NCI-H2171 (cell line): ENCODE results near the gene TENM4.

Experiments
- DNase-seq: peaks from one replicate; lab custom pipeline; 2025; lab: John Stamatoyannopoulos, UW

The TENM4 gene

DNA sequence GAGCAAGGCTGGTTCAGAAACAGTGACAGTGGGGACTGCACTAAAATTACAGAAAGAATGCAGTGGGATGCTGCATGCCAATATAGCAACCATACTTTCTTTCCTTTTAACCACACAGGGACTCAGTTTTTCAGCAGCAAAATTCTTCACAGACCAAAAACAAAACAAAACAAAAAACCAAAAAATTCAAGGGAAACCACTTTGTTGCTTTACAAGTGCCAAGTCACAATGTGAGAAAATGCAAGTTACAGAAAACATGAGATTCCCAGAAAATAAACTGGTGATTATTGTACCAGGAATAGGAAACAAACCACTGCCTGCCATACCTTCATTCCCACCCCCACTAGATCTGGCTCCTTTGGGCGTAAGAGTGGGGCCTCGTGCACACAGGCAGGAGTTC is 52.6 kb downstream of the TENM4 start:
- DNase-seq = no peak

DNA sequence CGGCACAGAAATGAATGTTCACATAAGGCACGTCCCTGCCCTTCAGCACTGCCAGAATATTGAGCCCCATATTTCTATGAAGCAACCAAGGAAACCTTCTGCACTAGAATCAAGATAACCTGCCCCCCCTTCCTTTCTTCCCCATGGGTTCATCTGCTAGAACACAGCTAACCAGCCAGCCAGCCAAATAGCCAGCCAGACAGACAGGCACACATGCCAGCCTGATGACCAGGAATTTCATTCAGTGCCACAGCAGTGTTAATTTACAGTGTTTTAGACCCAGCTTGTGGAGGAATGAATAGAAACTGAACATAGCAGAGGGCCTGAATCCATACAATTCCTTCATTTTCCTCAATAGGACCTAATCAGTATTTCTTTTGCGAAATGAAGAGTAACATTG is 57.0 kb downstream of the TENM4 start:
- no peak for DNase-seq

DNA sequence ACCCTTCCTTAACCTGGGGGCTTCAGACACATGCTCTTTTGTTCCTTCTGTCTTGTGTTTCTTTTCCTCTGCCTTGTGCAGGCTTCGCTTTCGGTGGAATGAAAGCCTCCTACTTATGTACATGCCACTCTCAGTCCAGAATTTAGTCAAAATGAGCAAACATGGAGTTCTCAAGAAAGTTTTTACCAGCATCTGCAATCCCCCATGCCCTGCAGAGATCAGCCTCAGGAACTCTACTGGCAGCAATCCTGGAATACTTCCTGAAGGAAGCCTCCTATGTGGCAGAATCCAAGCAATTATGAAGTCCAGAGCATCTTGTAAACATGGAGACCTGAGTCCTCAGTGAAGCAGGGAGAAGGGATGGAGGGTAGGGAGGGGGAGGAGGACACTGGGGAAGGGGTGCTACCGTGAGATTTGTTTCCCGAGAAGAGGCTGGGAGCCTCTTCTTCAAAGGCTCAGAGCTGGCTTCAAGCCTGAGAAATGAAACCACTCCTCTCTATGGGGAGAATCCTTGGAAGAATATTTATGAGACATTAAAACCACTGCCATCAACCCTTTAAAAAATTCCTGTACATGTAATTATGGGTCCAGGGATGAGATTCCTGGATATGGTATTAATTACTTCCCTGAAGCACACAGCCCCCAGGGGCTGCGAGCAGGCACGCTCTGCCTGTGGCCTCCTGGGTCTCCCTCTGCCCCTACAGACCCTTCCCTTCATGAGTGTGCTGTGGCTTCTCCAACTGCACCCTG is 58.4 kb downstream of the TENM4 start:
- no peak for DNase-seq

DNA sequence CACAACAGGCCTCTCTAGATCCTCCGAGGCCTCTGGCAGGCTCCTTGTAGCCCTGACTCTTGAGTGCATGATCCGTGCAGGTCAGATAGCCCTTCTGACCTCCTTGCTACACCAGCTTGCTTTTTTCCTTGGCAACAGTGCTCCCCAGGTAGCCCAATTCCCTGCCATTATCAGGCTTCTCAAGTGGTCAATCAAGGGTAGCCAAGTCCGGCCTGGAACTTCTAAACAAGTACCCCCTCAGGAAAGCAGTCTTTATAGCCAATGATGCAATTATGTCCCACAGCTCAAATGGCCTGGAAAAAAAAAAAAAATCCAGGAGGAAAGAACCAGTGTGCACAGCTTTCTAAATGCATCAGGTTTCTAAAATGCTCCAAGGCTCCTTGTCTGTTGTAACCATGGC is 59.8 kb downstream of the TENM4 start:
- DNase-seq = no peak

DNA sequence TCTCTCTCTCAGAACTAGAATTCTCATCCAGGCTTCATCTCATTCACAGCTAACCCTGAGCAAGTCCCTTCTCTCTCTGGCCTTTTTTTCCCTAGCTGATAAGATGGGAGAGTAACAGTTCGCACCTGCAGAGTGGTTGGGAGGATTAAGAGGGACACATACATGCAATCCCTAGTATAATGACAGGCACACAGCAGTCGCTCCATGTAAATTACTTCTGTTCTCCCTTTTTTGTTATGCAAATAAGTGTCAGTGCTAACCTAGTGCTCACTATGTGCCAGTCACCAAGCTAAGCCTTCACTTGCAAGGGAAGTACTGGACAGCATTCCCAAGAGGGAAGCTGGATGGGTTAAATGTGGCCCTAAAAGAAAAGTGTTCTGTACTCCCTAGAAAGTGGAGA is 63.4 kb downstream of the TENM4 start:
- DNase-seq = no peak

DNA sequence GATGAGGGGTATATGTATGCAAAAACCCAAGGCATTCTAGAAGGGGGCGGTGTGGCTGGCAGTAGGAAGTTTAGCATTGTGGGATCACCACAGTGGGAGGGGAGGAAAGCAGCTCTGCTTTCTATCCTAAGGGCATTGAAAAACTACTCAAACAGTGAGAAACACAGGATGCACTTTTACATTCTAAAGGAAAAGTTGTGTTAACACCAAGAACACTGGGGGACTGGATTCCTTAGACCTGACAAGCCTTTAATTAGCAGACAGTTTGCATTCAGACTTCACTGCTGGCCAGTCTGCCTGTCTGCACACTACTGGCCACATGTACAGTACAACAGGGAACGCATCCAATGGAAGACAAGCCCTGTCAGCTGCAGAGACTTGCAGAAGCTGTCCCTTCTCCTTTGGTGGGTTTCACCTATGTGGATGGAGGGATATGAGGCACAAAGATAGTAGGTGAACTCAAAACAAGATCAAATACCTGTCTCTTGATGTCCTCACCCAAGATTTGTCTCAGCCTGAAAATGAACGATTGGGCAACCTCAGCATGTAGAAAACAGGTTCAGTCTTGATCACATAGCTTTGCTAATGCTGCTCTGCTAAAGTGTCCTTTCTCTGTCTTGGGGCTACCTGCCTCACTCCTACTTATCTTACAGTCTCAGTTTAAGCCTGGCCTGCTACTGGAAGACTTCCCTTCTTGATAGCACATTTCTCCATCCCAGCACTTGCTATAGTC is 64.8 kb downstream of the TENM4 start:
- DNase-seq = no peak

DNA sequence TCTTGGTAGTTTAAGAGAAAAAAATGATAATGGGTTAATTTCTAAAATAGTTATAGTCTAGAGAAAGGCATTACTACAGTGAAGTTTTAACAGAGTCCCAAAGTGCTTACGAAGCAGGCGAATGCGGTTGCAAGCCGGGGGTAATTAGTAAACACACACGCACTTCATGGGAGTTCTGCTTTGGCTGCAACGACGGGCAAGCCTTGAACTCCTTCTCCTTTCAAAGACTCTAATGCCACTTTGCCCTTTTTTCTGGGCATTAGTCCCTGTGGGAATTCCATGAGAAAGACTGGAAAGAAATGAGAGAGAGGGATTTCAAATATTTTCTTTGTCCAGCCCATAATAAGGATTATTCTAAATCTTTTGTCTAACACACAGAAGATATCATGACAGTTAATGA is 66.1 kb downstream of the TENM4 start:
- DNase-seq = no peak

DNA sequence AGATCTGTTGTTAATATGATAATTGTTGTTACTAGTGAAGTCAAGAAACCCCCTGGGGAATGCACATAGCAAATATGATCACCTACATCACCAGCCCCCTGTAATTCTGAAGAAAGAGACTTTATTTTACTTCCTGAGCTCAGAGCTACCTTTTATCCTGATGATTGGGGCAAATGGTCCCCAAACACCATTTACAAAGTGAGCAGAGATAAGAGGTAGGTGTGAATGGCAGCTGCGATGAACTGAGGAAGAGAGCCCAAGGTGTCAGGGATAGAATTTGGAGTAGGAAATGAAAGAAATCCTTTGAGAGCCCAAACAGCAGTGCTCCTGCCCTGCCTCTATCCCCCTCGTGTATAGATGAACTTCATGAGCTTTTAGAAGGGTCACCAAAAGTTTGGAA is 69.1 kb downstream of the TENM4 start:
- DNase-seq = no peak

DNA sequence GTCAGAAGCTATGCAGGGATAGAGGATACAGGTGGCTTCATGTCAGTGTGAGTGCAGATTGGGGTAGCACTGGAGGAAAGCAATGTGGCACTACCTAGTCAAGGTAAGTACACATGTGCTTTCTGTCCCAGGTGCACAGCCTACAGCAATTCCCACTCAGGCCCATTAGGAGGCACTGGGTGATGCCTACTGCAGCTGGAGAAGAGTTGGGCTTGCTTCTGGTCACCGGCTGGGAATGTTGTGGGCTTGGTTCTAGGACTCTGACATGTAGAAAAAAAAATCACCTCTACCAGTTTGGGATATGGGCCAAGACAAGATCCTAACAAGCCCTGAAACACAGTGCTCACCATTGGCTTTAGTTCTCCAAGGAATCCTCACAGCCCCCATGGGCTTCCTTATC is 69.7 kb downstream of the TENM4 start:
- no peak for DNase-seq

DNA sequence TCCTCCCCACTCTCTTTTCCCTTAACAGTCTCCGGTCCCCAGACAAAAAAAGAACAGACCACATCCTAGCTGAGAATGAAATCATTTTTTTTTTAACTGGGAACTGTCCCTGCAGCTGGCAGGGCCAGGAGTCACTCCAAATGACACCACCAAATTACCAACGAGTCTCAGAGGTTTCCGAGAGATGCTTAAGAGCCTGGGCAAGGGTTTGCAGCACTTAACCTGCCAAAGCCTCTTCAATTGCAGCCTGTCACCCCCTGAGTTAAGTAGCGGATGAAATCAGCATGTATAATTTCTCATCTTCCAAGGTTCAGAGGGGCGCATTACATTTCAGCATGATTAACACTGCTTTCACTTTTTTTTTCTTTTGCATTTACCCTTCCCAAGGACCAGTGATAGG is 71.8 kb downstream of the TENM4 start:
- no peak for DNase-seq

DNA sequence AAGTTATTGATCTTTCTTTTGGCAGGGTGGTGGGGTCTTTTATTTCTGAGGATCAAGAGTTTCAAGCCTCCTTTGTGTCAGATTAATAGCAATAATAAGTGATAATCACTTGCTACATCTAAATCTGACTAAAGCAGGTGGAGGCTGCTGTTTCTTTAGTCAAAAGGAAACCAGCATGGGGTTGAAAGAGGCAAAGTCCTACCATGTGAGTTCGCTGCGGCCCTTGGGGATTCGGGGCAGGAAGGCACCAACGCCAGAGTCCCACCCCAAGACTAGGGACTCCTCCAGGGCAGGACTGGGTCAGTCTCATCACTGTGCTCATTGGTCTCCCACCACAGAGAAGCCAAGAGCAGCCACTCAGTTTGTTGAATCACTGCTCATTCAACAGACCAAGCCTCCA is 73.0 kb downstream of the TENM4 start:
- no peak for DNase-seq

DNA sequence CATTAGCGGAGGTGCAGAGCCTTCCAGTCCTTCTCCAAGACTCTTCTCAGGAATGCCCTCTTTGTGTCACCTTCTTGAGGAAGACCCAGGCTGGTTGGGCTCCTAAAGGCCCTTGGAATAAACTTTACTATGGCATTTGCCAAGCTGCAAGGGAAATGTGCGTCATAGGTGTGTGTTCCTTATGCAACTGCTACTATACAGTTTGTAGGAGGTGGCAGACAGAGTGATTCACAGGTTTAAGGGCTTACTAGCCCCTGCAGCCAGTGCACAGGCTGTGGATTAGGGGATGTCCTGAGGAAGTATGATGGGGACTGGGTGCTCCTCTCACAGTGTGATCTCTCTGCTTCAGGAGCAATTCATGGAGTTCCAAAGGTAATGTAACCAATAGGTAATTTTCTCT is 74.6 kb downstream of the TENM4 start:
- no peak for DNase-seq

DNA sequence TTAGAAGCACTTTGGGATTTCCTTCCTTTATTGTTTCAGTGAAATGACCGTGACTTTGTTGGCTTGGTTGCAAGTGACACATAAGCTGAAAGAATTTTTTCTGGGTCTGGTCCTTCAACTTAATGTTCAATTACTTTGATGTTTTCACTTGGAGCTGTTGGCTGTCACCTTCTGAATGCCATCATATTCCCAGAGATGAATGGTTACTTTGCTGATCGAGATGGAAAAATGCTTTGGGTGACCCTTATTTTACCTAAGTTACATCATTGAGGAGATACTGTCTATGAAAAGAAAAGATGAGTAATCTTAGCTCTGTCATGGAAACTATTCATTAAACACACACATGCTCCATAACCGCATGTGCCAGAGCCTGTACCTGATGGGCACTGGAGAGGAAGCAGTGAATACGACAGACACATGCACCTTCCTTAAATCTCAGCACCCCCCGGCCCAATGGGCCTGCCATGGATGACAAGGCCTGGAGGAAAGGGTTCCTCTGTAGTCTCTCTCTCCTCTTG is 76.9 kb downstream of the TENM4 start:
- no peak for DNase-seq

DNA sequence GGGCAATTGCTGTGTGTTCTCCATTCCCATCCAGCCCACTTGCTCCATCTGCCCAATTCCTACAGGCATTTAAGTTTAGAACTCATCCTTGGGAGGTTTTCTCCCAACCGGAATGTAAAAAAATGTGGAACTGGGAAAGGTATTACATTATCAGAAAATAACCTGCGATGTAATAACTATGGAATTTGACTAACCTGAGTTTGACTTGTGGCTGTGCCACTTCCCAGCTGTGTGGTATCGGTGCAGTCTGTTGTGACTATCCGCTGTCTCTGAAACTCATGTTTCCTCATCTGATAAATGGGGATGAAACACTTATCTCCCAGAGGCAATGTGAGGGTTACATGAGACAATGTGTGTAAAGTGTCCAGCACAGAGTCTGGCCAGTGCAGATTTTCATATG is 77.6 kb downstream of the TENM4 start:
- no peak for DNase-seq

DNA sequence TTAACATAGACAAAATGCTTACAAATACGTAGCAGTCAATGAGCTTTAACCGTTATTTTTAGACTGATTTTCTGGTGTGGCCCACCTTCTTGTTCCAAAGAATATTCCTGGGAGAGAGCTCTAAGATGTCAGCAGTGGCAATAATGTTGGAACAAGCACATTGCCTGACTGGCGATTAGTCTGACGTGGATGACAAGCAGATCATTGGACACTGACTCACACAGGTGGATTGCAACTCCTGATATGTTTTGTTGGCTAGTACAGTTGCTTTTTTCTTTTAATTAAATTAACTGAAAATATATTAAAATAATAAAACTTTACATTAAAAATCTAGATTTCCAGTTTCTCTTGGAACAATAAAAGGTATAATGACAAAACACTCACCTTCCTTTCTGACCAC is 78.0 kb downstream of the TENM4 start:
- DNase-seq = no peak

DNA sequence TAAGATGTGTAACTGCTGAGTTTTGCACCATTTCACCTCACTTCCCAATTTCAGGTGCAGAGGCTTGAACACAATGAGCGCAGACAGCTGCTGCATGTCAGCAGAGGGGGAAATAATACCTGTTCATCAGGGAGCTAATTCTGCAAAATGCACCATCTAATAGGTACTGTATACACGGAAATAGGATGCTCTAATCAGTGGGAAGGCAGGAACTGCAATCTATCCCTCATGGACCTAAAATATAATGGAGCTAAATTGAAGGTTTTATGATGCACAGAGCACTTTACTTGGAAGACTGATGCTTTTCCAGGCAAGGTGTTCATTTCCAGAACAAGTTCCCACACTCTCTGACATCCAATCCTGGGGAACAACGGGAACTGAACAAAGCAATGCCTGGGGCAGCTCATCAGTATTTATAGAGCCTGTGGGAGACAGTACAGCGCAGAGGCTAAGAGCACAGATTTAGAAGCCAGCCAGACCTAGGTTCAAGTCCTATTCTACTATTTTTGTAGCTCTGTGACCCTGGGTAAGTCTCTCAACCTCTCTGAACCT is 78.5 kb downstream of the TENM4 start:
- DNase-seq = no peak

DNA sequence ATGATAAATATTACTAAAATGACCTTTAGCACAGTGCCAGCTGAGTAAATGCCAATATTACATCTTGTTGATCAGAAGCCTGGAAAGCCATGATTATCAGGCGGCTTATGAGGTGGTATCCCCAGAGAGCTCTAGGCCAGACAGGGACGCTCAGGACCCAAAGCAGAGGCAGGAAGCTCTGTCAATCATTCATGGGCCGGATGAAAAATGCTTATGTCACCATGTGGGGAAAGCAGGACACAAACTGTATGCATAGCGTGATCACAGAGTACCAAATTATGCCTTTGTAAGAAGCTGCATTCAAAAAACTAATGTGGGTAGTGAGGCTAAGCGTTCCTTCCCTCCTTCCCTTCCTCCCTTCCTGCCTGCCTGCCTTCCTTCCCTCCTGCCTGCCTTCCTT is 82.6 kb downstream of the TENM4 start:
- DNase-seq = no peak

DNA sequence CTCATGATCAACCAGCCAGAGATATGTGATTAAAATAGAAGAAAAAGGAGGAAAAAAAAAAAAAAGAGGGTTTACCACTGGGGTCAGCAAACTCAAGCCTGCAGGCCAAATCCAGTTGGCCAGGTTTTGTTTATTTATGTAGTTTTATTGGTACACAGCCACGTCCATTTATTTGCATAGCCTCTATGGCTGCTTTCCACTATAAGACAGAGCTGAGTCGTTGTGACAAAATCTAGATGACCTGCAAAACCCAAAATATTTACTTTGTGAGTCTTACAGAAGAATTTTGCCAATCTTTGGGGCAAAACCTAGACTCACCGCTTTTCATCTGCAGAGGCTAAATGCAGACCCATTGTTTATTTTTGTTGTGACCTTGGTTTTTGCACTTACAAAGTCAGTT is 87.1 kb downstream of the TENM4 start:
- DNase-seq = no peak

DNA sequence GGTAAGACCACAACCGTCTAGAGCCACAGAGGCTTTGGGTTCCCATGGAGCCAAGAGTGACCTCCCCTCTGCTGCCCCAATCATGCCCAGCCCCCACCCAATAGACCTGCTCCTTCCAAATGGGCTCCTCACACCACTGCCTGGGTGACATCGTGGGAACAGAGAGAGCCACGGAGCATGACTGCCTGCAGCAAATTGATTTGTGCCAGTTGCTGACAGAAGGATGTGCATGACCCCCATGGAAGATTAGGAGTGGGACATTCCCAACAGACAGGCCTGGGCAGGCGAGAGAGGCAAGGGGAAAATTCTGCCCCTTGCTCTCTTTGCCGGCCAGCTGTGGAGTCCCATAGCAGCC is 88.5 kb downstream of the TENM4 start:
- DNase-seq = no peak

DNA sequence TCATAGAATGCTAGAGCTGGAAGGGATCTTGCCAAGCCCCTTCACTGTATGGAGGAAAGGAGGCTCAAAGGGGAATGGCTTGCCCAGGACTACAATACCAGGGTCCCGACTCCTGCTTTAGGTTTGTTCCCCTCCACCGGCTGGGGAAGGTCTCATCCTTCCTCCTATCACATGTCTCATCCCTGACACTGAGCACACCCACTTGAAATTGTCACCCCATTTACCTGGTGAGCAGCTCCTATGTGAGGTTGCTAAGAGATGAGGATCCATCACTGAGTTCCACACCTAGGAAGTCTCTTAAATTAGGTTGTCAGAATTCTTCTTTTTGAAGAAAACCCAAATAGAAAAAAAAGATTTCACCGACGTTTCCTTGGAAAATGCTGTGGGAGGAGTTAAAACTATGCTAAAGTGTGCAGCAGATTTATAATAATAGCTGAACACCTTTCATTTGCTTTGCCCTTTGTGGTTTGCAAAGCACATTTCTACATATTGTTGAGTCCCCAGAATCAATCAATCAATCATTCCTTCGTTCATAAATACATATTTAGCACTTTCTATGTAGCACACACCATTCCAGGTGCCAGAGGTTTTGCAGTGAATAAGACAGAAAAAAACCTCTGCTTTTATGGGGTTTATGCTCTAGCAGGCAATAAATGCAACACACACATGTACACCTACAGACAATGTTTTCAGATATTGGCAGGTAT is 91.7 kb downstream of the TENM4 start:
- DNase-seq = no peak

DNA sequence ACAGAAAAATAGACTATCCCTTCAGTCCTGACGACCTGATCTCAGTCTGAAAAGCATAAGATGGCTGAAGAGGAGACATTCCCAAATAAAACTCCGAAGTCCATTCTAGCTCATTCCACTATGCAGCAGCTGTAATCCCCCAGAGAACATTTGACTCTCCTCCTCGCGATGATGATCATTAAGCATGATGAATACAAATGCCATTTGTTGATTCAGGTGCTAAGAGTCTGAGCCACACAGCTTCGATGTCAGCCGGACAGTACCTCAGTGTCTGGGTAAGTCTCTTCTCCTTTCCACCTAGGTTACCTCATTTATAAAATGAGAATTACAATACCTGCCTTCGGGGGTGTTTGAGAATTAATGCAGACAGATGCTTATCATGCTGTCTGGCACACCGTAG is 94.8 kb downstream of the TENM4 start:
- DNase-seq = no peak

DNA sequence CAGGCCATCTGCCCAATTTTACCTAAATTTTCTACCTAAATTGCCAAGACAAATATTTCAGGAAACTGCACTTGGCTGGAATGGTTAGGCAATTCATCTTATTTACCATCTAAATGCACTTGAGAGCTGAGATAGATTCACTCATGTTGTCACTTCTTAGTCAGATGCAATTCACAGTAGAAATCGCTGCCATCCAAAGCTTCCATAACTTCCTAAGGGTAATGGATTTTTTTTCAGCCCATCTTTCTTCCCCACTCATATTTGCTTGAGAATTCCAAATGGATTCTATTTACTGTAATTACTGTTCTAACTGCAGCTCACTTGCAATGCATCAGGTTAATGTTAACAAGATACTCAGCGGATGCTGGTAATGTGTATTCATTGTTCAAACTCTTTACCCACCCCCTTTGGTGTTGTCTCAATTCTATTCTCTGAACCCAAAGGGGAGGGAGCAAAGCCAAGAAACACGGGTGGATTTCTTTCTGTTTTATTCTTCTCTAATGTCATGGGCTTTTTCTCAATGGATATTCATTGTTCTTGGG is 96.0 kb downstream of the TENM4 start:
- DNase-seq = no peak

DNA sequence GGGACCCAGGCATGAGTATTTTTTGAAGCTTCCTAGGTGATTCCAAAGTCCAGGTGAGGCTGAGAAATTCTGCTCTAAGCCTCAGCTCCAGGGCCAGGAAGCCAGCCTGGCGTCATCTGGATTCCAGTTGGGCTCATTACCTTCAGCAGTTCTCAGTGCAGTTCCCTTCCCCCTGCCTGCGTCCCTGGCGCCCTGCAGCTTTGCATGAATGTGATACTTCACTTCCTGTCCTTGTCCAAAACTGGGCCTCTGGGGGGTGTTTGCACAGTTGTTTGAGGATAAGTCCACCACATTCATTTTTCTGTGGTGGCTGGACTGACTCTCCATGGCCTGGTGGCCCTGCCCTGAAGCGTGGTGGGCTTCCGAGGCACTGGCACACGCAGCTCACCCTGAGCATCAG is 98.1 kb downstream of the TENM4 start:
- no peak for DNase-seq
